AG09319 (cell line): ENCODE measurements around the gene ETDA.
A peak's percentile ranks its signal among the peaks of the same experiment; 100 is the strongest.
"Not testable (repeated sequence)": the region's sequence is repeated elsewhere in the genome, so short reads cannot be mapped to it uniquely, and the experiment has no call there.

Experiments
- DNase-seq: peaks from one replicate; pipeline ENCODE4 v3.0.0-alpha.2; 2010; ENCODE audit warnings: low read depth; ENCODE audit errors: extremely low read depth
- TF ChIP-seq, protein P1 (sequence below): IDR thresholded peaks from 2 replicates; pipeline ENCODE4 v1.5.1; 2011; ENCODE audit warnings: low read depth, mild to moderate bottlenecking, inconsistent platforms, low read length, moderate library complexity

Gene ETDA

DNA sequence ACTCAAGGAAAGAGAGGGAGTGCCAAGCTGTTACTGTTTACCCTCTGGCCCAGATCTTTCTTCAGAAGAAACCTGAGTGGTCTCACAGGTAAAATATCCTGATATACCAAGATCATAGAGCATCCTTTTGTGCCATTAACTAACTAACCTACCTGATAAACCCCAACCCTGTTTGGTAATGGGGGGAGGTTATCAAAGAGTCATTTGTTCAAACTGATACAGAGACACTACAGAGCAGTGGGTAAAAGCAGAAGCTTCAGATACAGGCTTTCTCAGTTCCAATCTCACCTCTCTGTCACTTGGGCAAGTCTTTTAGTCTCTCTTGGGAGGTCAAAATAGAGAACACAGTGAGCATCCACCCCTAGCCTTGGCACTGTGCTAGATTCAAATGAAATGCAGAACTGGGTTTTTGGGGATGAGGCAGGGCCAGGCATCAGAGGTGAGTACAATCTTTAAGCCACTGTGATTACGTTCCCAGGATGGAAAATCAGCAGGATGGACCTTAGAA, at the start of gene ETDA:
Gene ETDA (plus strand): TSS at position 51 of the 508 bp plus-strand sequence. CDS start 1,216 bp downstream, outside the sequence.
- DNase-seq = not testable (repeated sequence)

DNA sequence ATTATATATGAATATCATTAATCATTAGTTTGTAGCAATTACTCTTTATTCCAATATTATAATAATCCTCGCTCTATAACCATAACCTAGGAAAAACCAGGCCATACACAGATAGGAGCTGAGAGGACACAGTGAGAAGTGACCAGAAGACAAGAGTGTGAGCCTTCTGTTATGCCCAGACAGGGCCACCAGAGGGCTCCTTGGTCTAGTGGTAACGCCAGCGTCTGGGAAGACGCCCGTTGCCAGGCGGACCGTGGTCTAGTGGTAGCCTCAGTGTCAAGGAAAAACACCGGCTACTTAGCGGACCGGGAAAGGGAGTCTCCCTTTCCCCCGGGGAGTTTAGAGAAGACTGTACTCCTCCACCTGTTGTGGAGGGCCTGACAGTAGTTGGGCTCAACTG, 45.4 kb upstream of the ETDA start:
- DNase-seq = not testable (repeated sequence)

DNA sequence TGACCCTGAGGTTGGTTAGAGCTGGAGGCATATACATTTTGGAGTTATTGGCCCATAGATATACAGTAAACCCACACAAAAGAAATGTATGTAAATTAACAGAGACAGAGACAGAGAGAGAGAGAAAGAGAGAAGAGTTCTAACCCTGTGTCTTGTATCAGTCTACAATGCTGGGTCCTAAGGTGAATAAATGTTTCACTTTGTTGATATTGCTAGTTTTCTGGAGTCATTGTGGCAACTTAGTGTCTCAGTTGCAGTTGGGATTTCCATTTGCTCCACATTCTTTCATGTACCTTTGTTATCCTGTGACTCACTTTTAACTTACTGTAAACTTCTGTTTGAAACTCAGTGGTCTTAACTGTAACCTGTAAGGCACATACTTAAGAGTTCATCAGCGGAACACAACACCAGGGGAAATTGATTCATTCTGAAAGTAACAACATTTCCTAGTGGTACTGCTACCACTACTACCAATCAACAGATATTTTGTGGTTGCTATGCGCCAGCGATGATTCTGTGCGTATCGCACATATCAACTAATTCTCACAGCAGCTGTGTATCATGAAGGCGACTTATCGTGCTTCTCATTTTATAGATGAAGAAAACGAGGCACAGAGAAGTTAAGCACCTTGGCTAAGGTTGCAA, 38.5 kb upstream of the ETDA start:
- TF ChIP-seq, protein P1, sequence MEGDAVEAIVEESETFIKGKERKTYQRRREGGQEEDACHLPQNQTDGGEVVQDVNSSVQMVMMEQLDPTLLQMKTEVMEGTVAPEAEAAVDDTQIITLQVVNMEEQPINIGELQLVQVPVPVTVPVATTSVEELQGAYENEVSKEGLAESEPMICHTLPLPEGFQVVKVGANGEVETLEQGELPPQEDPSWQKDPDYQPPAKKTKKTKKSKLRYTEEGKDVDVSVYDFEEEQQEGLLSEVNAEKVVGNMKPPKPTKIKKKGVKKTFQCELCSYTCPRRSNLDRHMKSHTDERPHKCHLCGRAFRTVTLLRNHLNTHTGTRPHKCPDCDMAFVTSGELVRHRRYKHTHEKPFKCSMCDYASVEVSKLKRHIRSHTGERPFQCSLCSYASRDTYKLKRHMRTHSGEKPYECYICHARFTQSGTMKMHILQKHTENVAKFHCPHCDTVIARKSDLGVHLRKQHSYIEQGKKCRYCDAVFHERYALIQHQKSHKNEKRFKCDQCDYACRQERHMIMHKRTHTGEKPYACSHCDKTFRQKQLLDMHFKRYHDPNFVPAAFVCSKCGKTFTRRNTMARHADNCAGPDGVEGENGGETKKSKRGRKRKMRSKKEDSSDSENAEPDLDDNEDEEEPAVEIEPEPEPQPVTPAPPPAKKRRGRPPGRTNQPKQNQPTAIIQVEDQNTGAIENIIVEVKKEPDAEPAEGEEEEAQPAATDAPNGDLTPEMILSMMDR = no peak
- no peak for DNase-seq

More for the DNA sequence above, 45.4 kb upstream of the ETDA start:
- TF ChIP-seq, protein P1 = peak; percentile 24

DNA sequence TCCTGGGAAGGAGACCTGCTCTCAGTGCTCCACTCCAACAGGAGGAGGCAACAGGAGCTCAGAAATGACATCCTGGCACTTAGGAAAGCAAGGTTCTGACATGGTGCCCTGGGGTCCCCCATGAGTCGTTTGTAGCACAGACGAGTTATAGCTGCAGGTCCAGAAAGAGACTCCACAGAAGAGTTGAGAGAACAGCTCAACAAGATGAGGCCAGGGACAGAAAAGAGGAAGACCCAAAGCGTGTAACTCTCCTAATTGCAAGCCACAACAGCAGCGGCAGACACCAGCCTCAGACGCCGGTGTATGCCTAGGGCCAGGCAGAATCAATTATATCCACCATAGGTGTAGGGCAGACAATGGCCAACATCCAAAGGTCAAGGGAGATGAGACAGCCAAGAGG, 5.9 kb upstream of the ETDA start:
- DNase-seq = not testable (repeated sequence)

DNA sequence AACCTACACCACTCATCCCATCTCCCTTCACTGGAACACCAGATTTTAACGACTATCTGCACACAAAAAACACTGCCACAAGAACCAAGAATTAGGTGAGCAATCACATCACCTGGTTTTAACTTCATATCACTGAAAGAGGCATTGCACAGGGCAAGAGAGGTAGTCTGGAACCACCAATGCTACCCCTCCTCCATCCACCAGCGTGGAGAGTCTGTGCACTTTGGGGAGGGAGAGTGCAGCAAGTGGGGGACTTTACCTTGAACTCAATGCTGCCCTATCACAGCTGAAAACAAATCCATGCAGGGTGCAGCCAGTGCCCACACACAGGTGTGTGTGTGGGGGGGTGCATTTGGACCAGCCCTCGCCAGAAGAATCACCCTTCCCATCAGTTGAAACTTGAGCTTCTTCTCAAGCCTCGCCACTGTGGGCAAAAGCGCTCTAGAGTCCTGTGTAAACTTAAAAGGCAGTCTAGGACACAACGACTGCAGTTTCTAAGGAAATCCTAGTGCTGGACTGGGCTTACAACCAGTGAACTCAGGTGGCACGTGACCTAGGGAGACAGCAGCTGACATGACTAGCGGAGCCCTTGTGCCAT, 4.3 kb downstream of the ETDA start:
- not testable (repeated sequence) for DNase-seq

DNA sequence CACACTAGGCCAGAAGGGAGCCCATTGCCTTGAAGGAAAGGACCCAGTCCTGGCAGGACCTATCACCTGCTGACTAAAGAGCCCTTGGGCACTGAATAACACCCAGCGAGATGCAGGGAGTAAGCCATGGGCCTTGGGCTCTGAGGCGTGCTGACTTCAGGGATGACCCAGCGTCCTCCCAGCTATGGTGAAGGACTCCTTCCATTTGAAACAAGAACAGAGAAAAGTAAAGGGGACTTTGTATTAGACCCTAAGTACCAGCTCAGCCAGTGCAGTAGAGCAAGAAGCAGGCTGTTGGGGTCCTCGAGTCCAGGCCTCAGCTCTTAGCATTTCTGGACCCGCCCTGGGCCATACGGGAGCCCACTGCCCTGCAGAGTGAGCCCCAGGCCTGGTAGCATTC, 5.1 kb downstream of the ETDA start:
- no peak for DNase-seq
- TF ChIP-seq, protein P1 = no peak

- TF ChIP-seq, protein P1 = no peak
- DNase-seq = no peak
Measured at GRCh38 chrX:135257469-135257868, 5.6 kb downstream of the ETDA start.

GRCh38 chrX:135260976-135261375, 9.1 kb downstream of the ETDA start:
- not testable (repeated sequence) for DNase-seq

- not testable (repeated sequence) for DNase-seq
Measured at GRCh38 chrX:135263376-135263775, 11.5 kb downstream of the ETDA start.

GRCh38 chrX:135264206-135264605, 12.3 kb downstream of the ETDA start:
- DNase-seq = no peak
- TF ChIP-seq, protein P1 = no peak
